CD14-positive monocyte (primary cell): ENCODE results near the gene LTBP1. TPM values are rescaled to one million over a fixed set of nuclear protein-coding genes. Genes with fewer than 3 reads are reported as not detected.
"Not testable (repeated sequence)": the region's sequence is repeated elsewhere in the genome, so short reads cannot be mapped to it uniquely, and the experiment has no call there.

Experiments used
- DNase-seq, 3 donors: peaks; one replicate each; pipeline ENCODE4 v3.0.0-alpha.2; 2011 to 2022
- H2AFZ ChIP-seq: 2 replicates; pipeline ENCODE4 v1.6.0; 2012; ENCODE audit warnings: mild to moderate bottlenecking, low read depth, low read length, inconsistent platforms; ENCODE audit not compliant: insufficient read depth, poor library complexity, severe bottlenecking
- H3K27ac ChIP-seq, 2 donors: 1 replicate in 1 of 2; 2 replicates in 1 of 2; pipeline ENCODE4 v1.5.1; 2012 to 2013; ENCODE audit warnings: low read length in 2 of 2, control low read depth in 1 of 2, inconsistent platforms in 1 of 2, low read depth in 1 of 2, mild to moderate bottlenecking in 1 of 2
- H3K27me3 ChIP-seq, 2 donors: one replicate each; pipeline versions ENCODE4 v1.6.0 to v1.6.1; 2011 to 2013; ENCODE audit warnings: low read length in 2 of 2; ENCODE audit not compliant: control insufficient read depth in 2 of 2, insufficient read depth in 2 of 2
- H3K36me3 ChIP-seq, 2 donors: replicated peaks in 1 of 2; 1 replicate in 1 of 2; 2 replicates in 1 of 2; pipeline versions ENCODE4 v1.5.1 to v1.6.1; 2012 to 2013; ENCODE audit warnings: low read length in 2 of 2, control low read depth in 1 of 2, inconsistent platforms in 1 of 2, mild to moderate bottlenecking in 1 of 2; ENCODE audit not compliant: insufficient read depth in 2 of 2, control insufficient read depth in 1 of 2
- H3K4me1 ChIP-seq, 2 donors: 1 replicate in 1 of 2; 2 replicates in 1 of 2; pipeline versions ENCODE4 v1.5.1 to v1.6.1; 2012 to 2013; ENCODE audit warnings: low read length in 2 of 2, control low read depth in 1 of 2, inconsistent platforms in 1 of 2, mild to moderate bottlenecking in 1 of 2, moderate library complexity in 1 of 2; ENCODE audit not compliant: insufficient read depth in 2 of 2, control insufficient read depth in 1 of 2
- H3K4me2 ChIP-seq: replicated peaks from 2 replicates; pipeline ENCODE3; 2012; ENCODE audit warnings: low read length, moderate library complexity, mild to moderate bottlenecking; ENCODE audit not compliant: poor library complexity, severe bottlenecking; ENCODE audit errors: extremely low read depth
- H3K4me3 ChIP-seq, 3 experiments: fragments of 200-600 bp in 1 of 3; sonication (generic) in 1 of 3; replicated peaks in 1 of 3; 1 replicate in 2 of 3; 2 replicates in 1 of 3; pipeline ENCODE4 v1.5.1; 2011 to 2013; ENCODE audit warnings: low read length in 3 of 3, mild to moderate bottlenecking in 3 of 3, control low read depth in 2 of 3, low read depth in 2 of 3, inconsistent platforms in 1 of 3, moderate library complexity in 1 of 3
- H3K79me2 ChIP-seq: 2 replicates; pipeline ENCODE4 v1.6.0; 2012; ENCODE audit warnings: mild to moderate bottlenecking, control low read depth, inconsistent platforms, low read length, moderate library complexity; ENCODE audit not compliant: insufficient read depth
- H3K9ac ChIP-seq: 2 replicates; pipeline ENCODE4 v1.6.0; 2017; ENCODE audit warnings: low read length, mild to moderate bottlenecking; ENCODE audit not compliant: insufficient read depth, poor library complexity, severe bottlenecking
- H3K9me3 ChIP-seq, 2 donors: replicated peaks in 1 of 2; 1 replicate in 1 of 2; 2 replicates in 1 of 2; pipeline versions ENCODE4 v1.5.1 to v1.6.1; 2012 to 2013; ENCODE audit warnings: low read length in 2 of 2, control low read depth in 1 of 2; ENCODE audit not compliant: control insufficient read depth in 1 of 2, insufficient read depth in 1 of 2
- H4K20me1 ChIP-seq: 2 replicates; pipeline ENCODE4 v1.6.0; 2012; ENCODE audit warnings: mild to moderate bottlenecking, low read length, control low read depth, moderate library complexity; ENCODE audit not compliant: insufficient read depth
- H3K27ac Mint-ChIP-seq, 7 donors: one replicate each; pipeline ENCODE4 v1.8.0; 2020; ENCODE audit warnings: mild to moderate bottlenecking in 7 of 7, mixed read lengths in 7 of 7, moderate library complexity in 6 of 7, inconsistent platforms in 2 of 7
- H3K27me3 Mint-ChIP-seq, 3 donors: one replicate each; pipeline ENCODE4 v1.8.0; 2021 to 2022; ENCODE audit warnings: low read depth in 3 of 3, mild to moderate bottlenecking in 3 of 3, mixed read lengths in 3 of 3, moderate library complexity in 3 of 3, inconsistent platforms in 1 of 3
- H3K36me3 Mint-ChIP-seq, 2 donors: one replicate each; pipeline ENCODE4 v1.8.0; 2020; ENCODE audit warnings: mixed read lengths in 2 of 2, inconsistent platforms in 1 of 2, mild to moderate bottlenecking in 1 of 2
- H3K4me1 Mint-ChIP-seq: one replicate; pipeline ENCODE4 v1.8.0; 2020; ENCODE audit warnings: mild to moderate bottlenecking, mixed read lengths
- H3K4me3 Mint-ChIP-seq, 2 donors: one replicate each; pipeline ENCODE4 v1.8.0; 2020; ENCODE audit warnings: mild to moderate bottlenecking in 2 of 2, mixed read lengths in 2 of 2, moderate library complexity in 1 of 2
- H3K9me3 Mint-ChIP-seq, 7 donors: one replicate each; pipeline ENCODE4 v1.8.0; 2020 to 2022; ENCODE audit warnings: mixed read lengths in 7 of 7, mild to moderate bottlenecking in 6 of 7, moderate library complexity in 6 of 7, inconsistent platforms in 2 of 7
- CTCF ChIP-seq: fragments of 200-600 bp; IDR thresholded peaks from one replicate; pipeline ENCODE4 v1.8.0; 2022; ENCODE audit warnings: antibody characterized with exemption, mild to moderate bottlenecking
- WGBS: methylation state at CpG from one replicate; pipeline ENCODE4 v1.1.5; 2013; ENCODE audit warnings: missing lambda C conversion rate; ENCODE audit not compliant: insufficient coverage; 5-methylcytosine and 5-hydroxymethylcytosine counted together
- intact Hi-C, 2 donors: fragments of 100-400 bp; cut with micrococcal nuclease; formaldehyde crosslinking; loops; one replicate each; pipeline versions ENCODE4 v1.15.0 to v1.15.1; 2023
- polyA plus RNA-seq, 3 donors: library from polyadenylated mRNA; depleted of rRNA in 1 of 3; unstranded in 2 of 3; stranded (reverse) in 1 of 3; fragments of 300-500 nt in 2 of 3; fragments of >200 nt in 1 of 3; fragmentation: Illumina TruSeq in 2 of 3; gene quantifications; 1 replicate in 2 of 3; 2 replicates in 1 of 3; pipeline ENCODE4 v1.2.3, GENCODE V29; 2012 to 2021

The LTBP1 gene
- polyA plus RNA-seq, 3 donors: 0.18 to 0.24 TPM; not detected in 1

- H3K79me2 ChIP-seq: no peaks in the 10 kb centered on the region
- Mint-ChIP-seq H3K27me3 (peaks cover 0 to 4% (median 3%) of the 10 kb centered on the region in 3 donors), H3K4me3 (no peak overlapping the region), H3K9me3 (peaks cover 3 to 12% (median 5%) of the 10 kb centered on the region in 7 donors), H3K27ac (no peak overlapping the region), H3K4me1 (no peaks in the 10 kb centered on the region), H3K36me3 (no peaks in the 10 kb centered on the region)
- intact Hi-C loops: no loop called here
- H3K4me2 ChIP-seq: no peak overlapping the region
- H3K27me3 ChIP-seq: no peaks in the 10 kb centered on the region
- no peak for DNase-seq
- H2AFZ ChIP-seq: no peak overlapping the region
- no peak overlapping the region for H3K27ac ChIP-seq
- no peak overlapping the region for H3K9ac ChIP-seq
- H4K20me1 ChIP-seq: no peaks in the 10 kb centered on the region
- no peak for TF ChIP-seq CTCF
- H3K4me3 ChIP-seq: no peak overlapping the region
- WGBS: no CpG with 5 or more reads among the region's 2 CpGs
- H3K36me3 ChIP-seq: no peaks in the 10 kb centered on the region
- peaks cover 0 to 4% of the 10 kb centered on the region in 2 donors for H3K9me3 ChIP-seq
- H3K4me1 ChIP-seq: no peaks in the 10 kb centered on the region
These were observed 22.9 kb downstream of the LTBP1 start for GRCh38 chr2:32969444-32970162.

- H3K4me1 Mint-ChIP-seq, H3K4me3 Mint-ChIP-seq, intact Hi-C loops, H3K36me3 ChIP-seq, H3K27ac ChIP-seq, H3K36me3 Mint-ChIP-seq, H3K27me3 ChIP-seq, H3K9ac ChIP-seq, H3K79me2 ChIP-seq, H2AFZ ChIP-seq, DNase-seq, H3K27ac Mint-ChIP-seq, H3K4me1 ChIP-seq, H3K27me3 Mint-ChIP-seq, H4K20me1 ChIP-seq, H3K4me3 ChIP-seq, H3K4me2 ChIP-seq: not testable (repeated sequence)
- no CpG with 5 or more reads among the region's 1 CpG for whole genome bisulfite sequencing
- peaks cover 12 to 13% of the 10 kb centered on the region in 2 donors for H3K9me3 ChIP-seq
- peaks cover 9 to 19% (median 13%) of the 10 kb centered on the region in 7 donors for H3K9me3 Mint-ChIP-seq
These were observed 27.0 kb downstream of the LTBP1 start for GRCh38 chr2:32973772-32974171.
